Measurements from ENCODE around the gene FBXO46. TPM values are rescaled to one million over a fixed set of nuclear protein-coding genes. Genes with fewer than 3 reads are reported as not detected.
A peak's percentile ranks its signal among the peaks of the same experiment; 100 is the strongest.

FBXO46 gene
- total RNA-seq, 1 donor from 2014 or later: 29.9 TPM

- H3K27ac Mint-ChIP-seq (ENCODE audit: unreplicated experiment): no peak overlapping the region
- TF ChIP-seq, protein P1, sequence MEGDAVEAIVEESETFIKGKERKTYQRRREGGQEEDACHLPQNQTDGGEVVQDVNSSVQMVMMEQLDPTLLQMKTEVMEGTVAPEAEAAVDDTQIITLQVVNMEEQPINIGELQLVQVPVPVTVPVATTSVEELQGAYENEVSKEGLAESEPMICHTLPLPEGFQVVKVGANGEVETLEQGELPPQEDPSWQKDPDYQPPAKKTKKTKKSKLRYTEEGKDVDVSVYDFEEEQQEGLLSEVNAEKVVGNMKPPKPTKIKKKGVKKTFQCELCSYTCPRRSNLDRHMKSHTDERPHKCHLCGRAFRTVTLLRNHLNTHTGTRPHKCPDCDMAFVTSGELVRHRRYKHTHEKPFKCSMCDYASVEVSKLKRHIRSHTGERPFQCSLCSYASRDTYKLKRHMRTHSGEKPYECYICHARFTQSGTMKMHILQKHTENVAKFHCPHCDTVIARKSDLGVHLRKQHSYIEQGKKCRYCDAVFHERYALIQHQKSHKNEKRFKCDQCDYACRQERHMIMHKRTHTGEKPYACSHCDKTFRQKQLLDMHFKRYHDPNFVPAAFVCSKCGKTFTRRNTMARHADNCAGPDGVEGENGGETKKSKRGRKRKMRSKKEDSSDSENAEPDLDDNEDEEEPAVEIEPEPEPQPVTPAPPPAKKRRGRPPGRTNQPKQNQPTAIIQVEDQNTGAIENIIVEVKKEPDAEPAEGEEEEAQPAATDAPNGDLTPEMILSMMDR (IDR thresholded peaks at IDR 0.05; ENCODE audit: unreplicated experiment): no peak
- peaks cover under 1% of the 10 kb centered on the region for H3K27me3 Mint-ChIP-seq (ENCODE audit: unreplicated experiment)
- H3K36me3 Mint-ChIP-seq (ENCODE audit: low read depth, unreplicated experiment): peaks cover 21% of the 10 kb centered on the region
- peaks cover 4% of the 10 kb centered on the region for H3K4me1 Mint-ChIP-seq (ENCODE audit: unreplicated experiment)
- no peak for DNase-seq (ENCODE audit: low spot score)
- no peak overlapping the region for H3K4me3 Mint-ChIP-seq (ENCODE audit: unreplicated experiment)
- no peaks in the 10 kb centered on the region for H3K9me3 Mint-ChIP-seq (ENCODE audit: unreplicated experiment)
Observed at GRCh38 chr19:45705710-45706415, 24.8 kb downstream of the FBXO46 start.

DNA sequence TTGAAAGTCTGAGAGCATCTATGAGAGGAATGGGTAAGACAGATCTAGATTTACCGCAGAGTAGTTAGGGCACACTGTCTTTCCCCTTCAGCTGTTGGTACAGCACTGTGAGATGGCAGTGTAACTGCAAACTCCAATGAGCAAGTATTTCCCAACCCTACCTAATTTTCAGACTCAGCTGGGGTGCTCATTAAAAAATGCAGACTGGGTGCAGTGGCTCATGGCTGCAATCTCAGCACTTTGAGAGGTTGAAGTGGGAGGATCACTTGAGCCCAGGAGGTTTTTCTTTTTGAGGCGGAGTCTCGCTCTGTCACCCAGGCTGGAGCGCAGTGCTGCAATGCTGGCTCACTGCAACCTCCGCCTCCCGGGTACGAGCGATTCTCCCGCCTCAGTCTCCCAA, 25.6 kb downstream of the FBXO46 start:
- no peaks in the 10 kb centered on the region for H3K9me3 Mint-ChIP-seq (ENCODE audit: unreplicated experiment)
- no peaks in the 10 kb centered on the region for H3K4me1 Mint-ChIP-seq (ENCODE audit: unreplicated experiment)
- TF ChIP-seq, protein P1 (IDR thresholded peaks at IDR 0.05; ENCODE audit: unreplicated experiment): no peak
- no peak overlapping the region for H3K4me3 Mint-ChIP-seq (ENCODE audit: unreplicated experiment)
- no peak overlapping the region for H3K27ac Mint-ChIP-seq (ENCODE audit: unreplicated experiment)
- H3K36me3 Mint-ChIP-seq (ENCODE audit: low read depth, unreplicated experiment): peaks cover 15% of the 10 kb centered on the region
- no peak for DNase-seq (ENCODE audit: low spot score)
- peaks cover 1% of the 10 kb centered on the region for H3K27me3 Mint-ChIP-seq (ENCODE audit: unreplicated experiment)

GRCh38 chr19:45701676-45702075, 29.0 kb downstream of the FBXO46 start:
- Mint-ChIP-seq H3K27me3 (ENCODE audit: unreplicated experiment) (peaks cover 1% of the 10 kb centered on the region), H3K36me3 (ENCODE audit: low read depth, unreplicated experiment) (peaks cover 18% of the 10 kb centered on the region), H3K4me1 (ENCODE audit: unreplicated experiment) (no peaks in the 10 kb centered on the region), H3K9me3 (ENCODE audit: unreplicated experiment) (no peaks in the 10 kb centered on the region), H3K27ac (ENCODE audit: unreplicated experiment) (no peak overlapping the region), H3K4me3 (ENCODE audit: unreplicated experiment) (no peak overlapping the region)
- no peak for DNase-seq (ENCODE audit: low spot score)
- TF ChIP-seq, protein P1 (IDR thresholded peaks at IDR 0.05; ENCODE audit: unreplicated experiment): no peak

- H3K27me3 Mint-ChIP-seq (ENCODE audit: unreplicated experiment): peaks cover 8% of the 10 kb centered on the region
- H3K9me3 Mint-ChIP-seq (ENCODE audit: unreplicated experiment): no peaks in the 10 kb centered on the region
- peak; percentile 87 for DNase-seq (ENCODE audit: low spot score)
- peaks cover 21% of the 10 kb centered on the region for H3K36me3 Mint-ChIP-seq (ENCODE audit: low read depth, unreplicated experiment)
- H3K4me1 Mint-ChIP-seq (ENCODE audit: unreplicated experiment): peaks cover 9% of the 10 kb centered on the region
- peak overlapping the region; percentile 93 for H3K4me3 Mint-ChIP-seq (ENCODE audit: unreplicated experiment)
- H3K27ac Mint-ChIP-seq (ENCODE audit: unreplicated experiment): peak overlapping the region; percentile 70
- TF ChIP-seq, protein P1 (IDR thresholded peaks at IDR 0.05; ENCODE audit: unreplicated experiment): peak; percentile 82
Observed at GRCh38 chr19:45693106-45693788, 37.4 kb downstream of the FBXO46 start.

Data from endothelial cell (in vitro differentiated cells).